ENCODE data around the gene RTL5. TPM values are rescaled to one million over a fixed set of nuclear protein-coding genes. Genes with fewer than 3 reads are reported as not detected.

The RTL5 gene
- polyA plus RNA-seq, 1 donor from 2014 or later: 10.5 TPM

- H3K4me3 ChIP-seq (ENCODE audit: low read length): no peak overlapping the region
- no peaks in the 10 kb centered on the region for H3F3A ChIP-seq (ENCODE audit: insufficient read depth, low read length, poor library complexity, severe bottlenecking)
- H2AFZ ChIP-seq (ENCODE audit: low read depth, low read length): no peak overlapping the region
- H3K27me3 ChIP-seq (ENCODE audit: insufficient read depth, low read depth, low read length): no peaks in the 10 kb centered on the region
- no peak overlapping the region for H3K27ac ChIP-seq (ENCODE audit: low read length)
- H4K20me1 ChIP-seq (ENCODE audit: insufficient read depth): no peaks in the 10 kb centered on the region
- H3K4me2 ChIP-seq (ENCODE audit: low read length): no peak overlapping the region
- H3K79me2 ChIP-seq (replicated peaks; ENCODE audit: insufficient read depth, low read length): no peaks in the 10 kb centered on the region
- H3K9me2 ChIP-seq (ENCODE audit: insufficient read depth, low read length): no peaks in the 10 kb centered on the region
- no peak overlapping the region for H3K9ac ChIP-seq (ENCODE audit: low read length)
- no peak for TF ChIP-seq POLR2AphosphoS5 (IDR thresholded peaks at IDR 0.05)
- TF ChIP-seq EP300 (conservative IDR thresholded peaks at IDR 0.05; ENCODE audit: poor library complexity, severe bottlenecking): no peak
- no peak for TF ChIP-seq CTCF (IDR thresholded peaks at IDR 0.05; ENCODE audit: poor library complexity, severe bottlenecking)
- TF ChIP-seq TAF1 (IDR thresholded peaks at IDR 0.05; ENCODE audit: low read depth): no peak
- TF ChIP-seq REST (IDR thresholded peaks at IDR 0.05; ENCODE audit: borderline replicate concordance): no peak
- no peak for TF ChIP-seq RAD21 (conservative IDR thresholded peaks at IDR 0.05)
- no peak for TF ChIP-seq SMC3 (conservative IDR thresholded peaks at IDR 0.05; ENCODE audit: poor library complexity)
- H3K36me3 ChIP-seq (ENCODE audit: insufficient read depth, low read length): no peaks in the 10 kb centered on the region
- no peaks in the 10 kb centered on the region for H3K9me3 ChIP-seq (ENCODE audit: low read length)
These were observed 53.3 kb downstream of the RTL5 start for GRCh38 chrX:72078411-72078810.

Other genes with a start within 250 kb of the RTL5 start
- 0.87 and 1.5 TPM in 2 replicates for gene NHSL2, start 221.1 kb downstream of the RTL5 start, polyA plus RNA-seq
- gene PIN4, start 49.8 kb upstream of the RTL5 start, polyA plus RNA-seq: 40.7 and 49.3 TPM in 2 replicates
- gene ERCC6L, start 107.1 kb upstream of the RTL5 start, polyA plus RNA-seq: 0.12 and 0.28 TPM in 2 replicates
- gene RPS4X, start 145.3 kb upstream of the RTL5 start, polyA plus RNA-seq: 746 and 794 TPM in 2 replicates
- gene CITED1, start 174.0 kb upstream of the RTL5 start, polyA plus RNA-seq: 19.9 and 24.1 TPM in 2 replicates